SU-DHL-6 (cell line): Measurements from ENCODE around the gene SCFD2.

Source experiments
- CTCF ChIP-seq: fragments of 200-600 bp; sonication (generic); IDR thresholded peaks from one replicate; pipeline ENCODE4 v1.5.1; 2017; ENCODE audit warnings: antibody characterized with exemption, mild to moderate bottlenecking, low read length, moderate library complexity; ENCODE audit not compliant: insufficient read depth, poor library complexity, severe bottlenecking
- EZH2phosphoT487 ChIP-seq: fragments of 200-600 bp; sonication (generic), shearing (Covaris generic); conservative IDR thresholded peaks from 2 replicates; pipeline ENCODE4 v1.6.1; 2018; ENCODE audit warnings: mild to moderate bottlenecking, antibody characterized with exemption, low read length, moderate library complexity, mixed read lengths

DNA sequence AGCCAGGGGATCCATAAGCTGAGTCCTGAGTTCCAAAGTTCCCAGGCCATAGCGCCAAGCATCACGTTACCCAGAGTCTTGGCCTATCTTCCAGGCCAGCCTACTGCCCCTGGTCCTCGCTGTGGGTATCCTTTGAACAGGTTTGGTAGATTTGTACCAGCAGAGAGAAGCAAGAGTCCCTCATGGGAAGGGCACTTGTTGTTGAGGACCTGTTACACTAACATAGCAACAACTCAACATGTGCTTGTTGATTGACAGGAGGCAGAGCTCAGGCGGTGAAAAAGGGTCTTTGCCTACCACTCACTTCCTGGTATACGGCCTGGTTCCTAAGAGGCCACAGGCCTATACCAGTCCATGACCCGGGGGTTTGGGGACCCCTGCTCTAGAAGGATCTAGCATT lies 365.3 kb downstream of the SCFD2 start:
- TF ChIP-seq CTCF (no peak), EZH2phosphoT487 (no peak)
